CD4-positive, alpha-beta T cell treated with Interleukin-12 subunit alpha and Interleukin-12 subunit beta, for 1 hour (primary cell): ENCODE data around the gene CLTC.
"Not testable (repeated sequence)": the region's sequence is repeated elsewhere in the genome, so short reads cannot be mapped to it uniquely, and the experiment has no call there.

Experiments used
- DNase-seq: peaks from one replicate; pipeline ENCODE4 v3.0.0-alpha.2; 2020

Gene CLTC

DNA sequence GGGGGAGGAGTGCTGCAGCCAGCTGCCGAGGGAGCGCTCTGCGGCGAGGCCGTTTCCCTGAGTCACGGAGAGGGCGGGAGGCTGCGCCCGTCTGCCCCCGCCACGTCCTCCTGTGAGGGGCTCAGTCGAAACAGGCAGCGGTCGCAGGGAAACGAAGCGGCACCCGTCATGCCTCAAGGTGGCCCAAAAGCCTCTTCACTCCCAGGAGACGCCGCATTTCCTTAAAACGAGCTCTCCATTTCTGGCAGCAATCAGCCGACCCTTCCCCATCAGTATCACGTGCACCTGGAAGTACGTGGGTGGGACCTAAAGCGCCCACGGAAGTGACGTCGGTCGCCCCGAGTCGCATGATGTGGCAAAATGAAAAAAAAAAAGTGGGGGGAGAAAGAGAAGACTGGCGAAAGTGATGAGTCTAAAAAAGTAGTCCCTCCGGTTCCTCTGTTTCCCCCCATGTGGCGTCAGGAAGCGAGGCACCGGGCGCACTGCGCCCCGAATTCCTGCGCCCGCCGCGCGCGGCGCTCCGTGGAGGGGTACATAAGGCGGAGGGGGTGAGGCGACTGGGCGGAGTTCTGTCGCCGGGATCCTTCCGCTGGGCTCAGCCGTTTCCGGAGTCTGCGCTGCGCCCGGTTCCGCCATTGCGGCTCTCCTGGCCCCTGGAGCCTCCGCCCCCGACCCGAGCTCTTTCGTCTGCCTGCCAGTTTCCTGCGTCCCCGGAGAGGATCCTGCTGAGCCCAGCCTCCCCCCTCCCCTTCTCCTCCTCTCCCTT is at the start of gene CLTC:
TSS of gene CLTC (plus strand) at position 598 of the 766 bp plus-strand sequence. CDS start 237 bp downstream, outside the sequence.
- DNase-seq = peak; percentile 92

- DNase-seq = no peak
Measured at GRCh38 chr17:59572301-59572924, 47.3 kb upstream of the CLTC start.

DNA sequence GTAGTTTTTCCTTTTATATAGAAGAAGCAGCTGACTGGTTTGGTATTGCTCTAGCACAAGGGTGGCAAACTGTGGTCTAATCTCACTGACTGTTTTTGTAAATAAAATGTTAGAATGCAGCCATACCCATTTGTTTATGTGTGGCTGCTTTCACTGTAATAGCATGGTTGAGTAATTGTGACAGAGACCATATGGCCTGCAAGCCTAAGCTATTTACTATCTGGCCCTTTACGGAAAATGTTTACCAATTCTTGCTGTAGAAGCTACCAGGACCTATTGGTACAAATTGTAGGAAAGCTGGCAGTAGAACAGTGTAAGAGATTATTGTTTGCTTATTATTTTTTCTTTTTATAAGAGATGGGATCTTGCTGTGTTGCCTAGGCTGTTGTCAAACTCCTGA is 35.5 kb upstream of the CLTC start:
- DNase-seq = not testable (repeated sequence)

GRCh38 chr17:59600169-59600568 is 19.5 kb upstream of the CLTC start:
- no peak for DNase-seq

GRCh38 chr17:59601130-59601529 is 18.6 kb upstream of the CLTC start:
- DNase-seq = no peak

DNA sequence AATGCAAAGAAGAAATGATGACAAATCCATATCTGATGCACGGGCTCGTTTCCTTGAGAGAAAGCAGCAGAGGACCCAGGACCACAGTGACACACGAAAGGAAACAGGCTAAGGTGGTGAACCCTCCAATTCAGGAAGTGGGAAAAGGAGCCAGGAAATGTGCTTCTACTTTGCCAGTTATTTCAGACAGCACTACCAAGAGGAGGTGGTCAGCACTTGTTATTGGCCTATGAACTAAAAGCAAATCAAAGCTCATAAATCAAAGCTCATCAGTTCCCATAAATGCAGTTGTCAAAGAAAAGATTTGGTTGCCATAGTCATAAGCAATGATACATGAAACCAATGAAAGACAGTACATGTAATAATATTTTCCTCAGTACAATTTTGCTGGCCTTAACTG is 12.6 kb upstream of the CLTC start:
- no peak for DNase-seq

- peak; percentile 29 for DNase-seq
Measured at GRCh38 chr17:59607817-59608403, 11.8 kb upstream of the CLTC start.

- DNase-seq = no peak
Measured at GRCh38 chr17:59611503-59611902, 8.2 kb upstream of the CLTC start.

- DNase-seq = no peak
Measured at GRCh38 chr17:59616253-59616920, 3.3 kb upstream of the CLTC start.

GRCh38 chr17:59617156-59617732 is 2.5 kb upstream of the CLTC start:
- DNase-seq = no peak

GRCh38 chr17:59619035-59619297 is 729 bp upstream of the CLTC start:
- DNase-seq = no peak

DNA sequence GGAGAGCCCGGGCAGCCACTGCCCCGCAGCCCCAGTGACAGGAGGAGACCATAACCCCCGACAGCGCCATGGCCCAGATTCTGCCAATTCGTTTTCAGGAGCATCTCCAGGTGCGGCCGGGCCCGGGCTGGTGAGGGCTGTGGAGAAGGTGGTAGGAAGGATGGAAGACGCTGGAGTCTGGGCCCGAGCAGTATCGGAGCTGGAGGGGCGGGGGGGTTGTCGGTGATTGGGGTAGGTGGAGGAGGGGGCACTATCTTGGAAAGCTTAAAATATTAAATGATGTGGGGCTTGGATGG is 317 bp downstream of the CLTC start:
- no peak for DNase-seq

- peak; percentile 66 for DNase-seq
Measured at GRCh38 chr17:59620518-59621259, 994 bp downstream of the CLTC start.

DNA sequence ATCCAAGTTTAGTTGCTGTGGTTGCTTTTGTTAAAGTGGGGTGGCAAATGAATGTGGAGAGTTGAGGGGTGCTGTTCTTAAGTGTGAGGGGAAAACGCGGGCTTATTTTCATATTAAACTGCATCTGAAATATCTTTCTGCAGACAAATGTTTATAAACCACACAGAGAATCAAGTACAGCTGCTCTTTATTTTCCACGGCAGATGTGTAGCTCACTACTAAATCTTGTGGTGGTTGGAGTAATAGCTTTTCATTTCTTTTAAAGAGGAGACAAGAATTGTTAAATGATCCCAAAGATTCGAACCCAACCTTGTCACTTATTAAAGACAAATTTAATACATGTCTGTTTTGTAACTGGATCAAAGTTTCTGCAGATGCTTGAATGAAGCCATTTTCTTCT is 2.1 kb downstream of the CLTC start:
- DNase-seq = no peak

DNA sequence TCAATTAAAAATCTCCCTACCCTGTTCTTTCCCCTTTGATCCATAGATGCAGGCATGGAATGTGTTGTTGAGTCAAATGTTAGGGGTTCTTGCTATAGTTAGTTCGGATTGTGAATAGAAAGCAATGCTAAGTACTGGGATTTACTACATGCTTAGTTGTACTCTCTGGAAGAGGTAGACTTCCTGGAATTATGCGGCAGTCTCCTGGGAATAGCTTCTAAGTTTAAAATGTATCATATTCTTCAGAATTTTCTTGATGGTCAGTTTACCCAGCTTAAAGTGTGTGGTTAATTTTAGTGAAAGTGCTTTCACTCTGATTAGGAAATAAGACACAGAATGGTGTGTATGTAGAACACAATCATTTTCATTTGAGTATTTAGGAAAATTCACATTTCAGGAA is 3.5 kb downstream of the CLTC start:
- DNase-seq = no peak

GRCh38 chr17:59626756-59627155 is 7.1 kb downstream of the CLTC start:
- no peak for DNase-seq

DNA sequence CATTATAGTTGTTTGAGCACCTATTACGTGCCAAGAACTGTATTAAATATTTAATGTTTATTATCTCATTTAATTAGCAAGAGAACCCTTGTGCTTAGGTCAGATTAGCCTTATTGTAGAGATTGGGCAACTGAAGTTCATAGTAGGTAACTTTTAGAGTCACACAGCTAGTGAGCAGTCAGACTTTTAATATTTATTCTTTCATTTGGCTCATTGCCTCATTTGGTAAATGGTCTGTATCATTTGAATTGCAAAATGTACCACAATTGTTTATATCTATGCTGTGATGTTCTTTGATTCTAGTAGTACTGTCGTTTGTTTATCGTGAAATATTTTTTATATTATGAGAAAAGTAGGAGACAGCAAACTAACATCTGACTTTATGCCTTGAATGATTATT is 7.6 kb downstream of the CLTC start:
- DNase-seq = no peak

DNA sequence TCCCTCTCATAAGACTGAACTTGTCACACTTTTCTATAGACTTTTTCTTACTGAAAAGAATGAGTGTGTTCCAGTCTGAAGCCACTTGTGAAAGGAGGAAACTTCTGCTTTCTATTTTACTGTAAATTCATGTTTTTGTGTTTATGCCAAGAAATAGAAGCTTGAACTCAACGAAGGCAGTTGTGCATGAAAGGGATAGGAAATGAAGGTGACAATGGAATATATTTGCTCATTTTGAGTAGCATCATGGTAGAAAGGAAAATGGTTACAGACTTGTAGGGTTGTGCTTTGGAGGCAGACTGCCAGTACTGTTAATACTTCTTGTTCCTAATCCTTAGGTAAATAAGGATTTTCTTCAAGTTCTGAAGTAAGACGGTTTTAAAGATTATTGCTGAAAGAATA is 8.1 kb downstream of the CLTC start:
- no peak for DNase-seq

- no peak for DNase-seq
Measured at GRCh38 chr17:59629174-59629573, 9.5 kb downstream of the CLTC start.

DNA sequence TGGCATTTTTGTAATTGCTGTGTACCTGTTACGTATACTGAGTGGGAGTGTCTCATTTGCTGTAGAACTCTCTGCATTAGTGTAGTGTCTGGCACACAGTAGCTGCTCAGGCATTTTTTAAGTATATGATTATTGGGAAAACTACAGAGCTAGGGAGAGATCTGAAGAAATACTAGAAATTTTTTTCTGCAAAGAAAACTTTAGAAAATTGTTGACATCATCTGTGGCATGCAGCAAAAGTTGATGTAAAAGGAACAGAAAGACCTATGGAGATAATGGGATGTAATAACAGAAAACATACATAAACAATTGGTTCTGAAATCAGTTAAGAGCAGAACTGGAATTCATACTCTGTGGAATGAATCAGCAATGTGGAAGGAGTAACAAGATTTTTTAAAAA is 11.6 kb downstream of the CLTC start:
- no peak for DNase-seq

DNA sequence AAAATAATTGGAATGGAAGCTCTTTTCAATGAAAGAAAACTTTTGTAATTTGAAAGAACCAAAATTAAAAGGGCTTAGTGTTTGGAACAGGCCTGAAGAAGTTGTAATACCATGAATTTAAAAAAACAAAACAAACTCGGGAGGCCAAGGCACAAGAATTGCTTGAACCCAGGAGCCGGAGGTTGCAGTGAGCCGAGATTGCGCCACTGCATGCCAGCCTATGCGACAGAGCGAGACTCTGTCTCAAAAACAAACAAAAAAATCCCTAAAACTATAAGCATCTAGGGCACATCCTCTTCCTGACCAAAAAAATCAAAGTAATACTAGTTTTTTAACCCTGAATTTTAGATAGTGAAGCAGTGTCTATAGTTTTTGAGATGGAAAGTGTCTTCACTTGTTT is 12.7 kb downstream of the CLTC start:
- DNase-seq = no peak

GRCh38 chr17:59633658-59634359 is 14.1 kb downstream of the CLTC start:
- no peak for DNase-seq
